ENCODE data around the gene CIB4. TPM values are rescaled to one million over a fixed set of nuclear protein-coding genes. Genes with fewer than 3 reads are reported as not detected.

The CIB4 gene
- total and polyA plus RNA-seq, 2 donors from 2014 or later = not detected

GRCh38 chr2:26585100-26585499, 56.1 kb downstream of the CIB4 start:
- intact Hi-C loops (cut with DNase I) = no loop called here
- H3K36me3 ChIP-seq (ENCODE audit: control insufficient read depth in 2 of 3, insufficient read depth in 3 of 3, low read length in 3 of 3) = no peaks in the 10 kb centered on the region
- no peak overlapping the region for H3K9ac ChIP-seq (ENCODE audit: low read length in 3 of 3)
- FAIRE-seq (no peak), DNase-seq (peak in 1 of 5 donors; percentile 22)
- no peaks in the 10 kb centered on the region for H3K9me3 ChIP-seq (ENCODE audit: control insufficient read depth in 2 of 3, insufficient read depth in 1 of 3, low read length in 3 of 3)
- no peak overlapping the region for H3K27ac ChIP-seq (ENCODE audit: low read depth in 2 of 2, low read length in 2 of 2)
- TF ChIP-seq, protein P1, sequence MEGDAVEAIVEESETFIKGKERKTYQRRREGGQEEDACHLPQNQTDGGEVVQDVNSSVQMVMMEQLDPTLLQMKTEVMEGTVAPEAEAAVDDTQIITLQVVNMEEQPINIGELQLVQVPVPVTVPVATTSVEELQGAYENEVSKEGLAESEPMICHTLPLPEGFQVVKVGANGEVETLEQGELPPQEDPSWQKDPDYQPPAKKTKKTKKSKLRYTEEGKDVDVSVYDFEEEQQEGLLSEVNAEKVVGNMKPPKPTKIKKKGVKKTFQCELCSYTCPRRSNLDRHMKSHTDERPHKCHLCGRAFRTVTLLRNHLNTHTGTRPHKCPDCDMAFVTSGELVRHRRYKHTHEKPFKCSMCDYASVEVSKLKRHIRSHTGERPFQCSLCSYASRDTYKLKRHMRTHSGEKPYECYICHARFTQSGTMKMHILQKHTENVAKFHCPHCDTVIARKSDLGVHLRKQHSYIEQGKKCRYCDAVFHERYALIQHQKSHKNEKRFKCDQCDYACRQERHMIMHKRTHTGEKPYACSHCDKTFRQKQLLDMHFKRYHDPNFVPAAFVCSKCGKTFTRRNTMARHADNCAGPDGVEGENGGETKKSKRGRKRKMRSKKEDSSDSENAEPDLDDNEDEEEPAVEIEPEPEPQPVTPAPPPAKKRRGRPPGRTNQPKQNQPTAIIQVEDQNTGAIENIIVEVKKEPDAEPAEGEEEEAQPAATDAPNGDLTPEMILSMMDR (IDR thresholded peaks at IDR 0.05; ENCODE audit: borderline replicate concordance, extremely low read depth, insufficient read depth) = no peak
- H3K4me1 ChIP-seq (ENCODE audit: control insufficient read depth in 2 of 3, insufficient read depth in 2 of 3, low read depth in 1 of 3, low read length in 3 of 3) = no peaks in the 10 kb centered on the region
- H3K27me3 ChIP-seq (ENCODE audit: control insufficient read depth, insufficient read depth, low read length) = no peaks in the 10 kb centered on the region
- H3K4me3 ChIP-seq (ENCODE audit: low read length in 3 of 3) = no peak overlapping the region

DNA sequence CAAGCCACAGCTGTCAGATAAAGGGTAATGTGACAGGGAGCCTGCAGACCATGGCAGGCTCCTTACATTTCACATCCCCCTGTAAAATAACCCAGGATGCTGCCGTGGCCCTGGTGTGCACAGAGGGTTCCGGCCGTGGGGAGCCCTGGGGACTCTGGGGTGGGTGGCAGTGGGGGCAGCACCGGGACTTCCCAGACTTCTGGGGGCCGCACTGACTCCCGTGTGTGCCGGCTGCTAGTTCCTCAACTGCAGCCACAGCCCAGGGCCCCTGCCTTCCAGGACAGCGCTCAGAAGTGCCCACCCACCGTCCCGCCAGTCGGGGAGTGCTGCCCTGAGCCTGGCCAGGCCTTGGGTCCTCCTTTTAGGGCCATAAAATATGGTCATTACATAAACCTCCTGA, 56.5 kb downstream of the CIB4 start:
- Histone ChIP-seq H3K9ac (ENCODE audit: low read length in 3 of 3) (no peak overlapping the region), H3K4me3 (ENCODE audit: low read length in 3 of 3) (no peak overlapping the region), H3K27me3 (ENCODE audit: control insufficient read depth, insufficient read depth, low read length) (no peaks in the 10 kb centered on the region), H3K4me1 (ENCODE audit: control insufficient read depth in 2 of 3, insufficient read depth in 2 of 3, low read depth in 1 of 3, low read length in 3 of 3) (no peaks in the 10 kb centered on the region), H3K27ac (ENCODE audit: low read depth in 2 of 2, low read length in 2 of 2) (no peak overlapping the region), H3K9me3 (ENCODE audit: control insufficient read depth in 2 of 3, insufficient read depth in 1 of 3, low read length in 3 of 3) (no peaks in the 10 kb centered on the region), H3K36me3 (ENCODE audit: control insufficient read depth in 2 of 3, insufficient read depth in 3 of 3, low read length in 3 of 3) (no peaks in the 10 kb centered on the region)
- TF ChIP-seq, protein P1 (IDR thresholded peaks at IDR 0.05; ENCODE audit: borderline replicate concordance, extremely low read depth, insufficient read depth) = no peak
- FAIRE-seq (no peak), DNase-seq (peak in 1 of 5 donors; percentile 25)
- intact Hi-C loops (cut with DNase I) = no loop called here

DNA sequence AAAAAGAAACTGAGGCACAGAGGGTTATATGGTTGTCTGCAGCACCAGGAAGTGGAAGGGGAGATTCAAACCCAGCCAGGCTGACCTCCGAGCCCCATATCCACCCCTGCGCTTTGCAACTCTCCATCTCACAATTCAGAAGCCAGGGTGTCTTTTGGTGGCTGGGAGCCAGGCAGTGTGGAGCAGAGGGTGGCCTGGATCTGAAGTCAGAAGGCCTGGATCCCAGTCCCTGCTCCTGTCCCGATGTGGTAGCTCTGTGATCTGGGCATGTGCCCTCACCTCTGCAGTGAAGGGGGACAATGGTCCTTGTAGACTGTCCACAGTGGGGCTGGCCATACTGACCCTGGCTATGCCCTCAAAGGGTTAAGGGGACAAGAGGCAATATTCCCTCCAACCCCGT, 57.0 kb downstream of the CIB4 start:
- peak in 1 of 5 donors; percentile 23 for DNase-seq
- Histone ChIP-seq H3K4me1 (ENCODE audit: control insufficient read depth in 2 of 3, insufficient read depth in 2 of 3, low read depth in 1 of 3, low read length in 3 of 3) (no peaks in the 10 kb centered on the region), H3K27me3 (ENCODE audit: control insufficient read depth, insufficient read depth, low read length) (no peaks in the 10 kb centered on the region), H3K27ac (ENCODE audit: low read depth in 2 of 2, low read length in 2 of 2) (no peak overlapping the region), H3K9me3 (ENCODE audit: control insufficient read depth in 2 of 3, insufficient read depth in 1 of 3, low read length in 3 of 3) (no peaks in the 10 kb centered on the region), H3K4me3 (ENCODE audit: low read length in 3 of 3) (no peak overlapping the region), H3K36me3 (ENCODE audit: control insufficient read depth in 2 of 3, insufficient read depth in 3 of 3, low read length in 3 of 3) (no peaks in the 10 kb centered on the region), H3K9ac (ENCODE audit: low read length in 3 of 3) (no peak overlapping the region)
- intact Hi-C loops (cut with DNase I) = no loop called here
- TF ChIP-seq, protein P1 (IDR thresholded peaks at IDR 0.05; ENCODE audit: borderline replicate concordance, extremely low read depth, insufficient read depth) = no peak
- no peak for FAIRE-seq

- peak in 1 of 5 donors; percentile 45 for DNase-seq
- Histone ChIP-seq H3K9ac (ENCODE audit: low read length in 3 of 3) (no peak overlapping the region), H3K36me3 (ENCODE audit: control insufficient read depth in 2 of 3, insufficient read depth in 3 of 3, low read length in 3 of 3) (no peaks in the 10 kb centered on the region), H3K27ac (ENCODE audit: low read depth in 2 of 2, low read length in 2 of 2) (no peak overlapping the region), H3K4me3 (ENCODE audit: low read length in 3 of 3) (no peak overlapping the region), H3K4me1 (ENCODE audit: control insufficient read depth in 2 of 3, insufficient read depth in 2 of 3, low read depth in 1 of 3, low read length in 3 of 3) (no peaks in the 10 kb centered on the region), H3K9me3 (ENCODE audit: control insufficient read depth in 2 of 3, insufficient read depth in 1 of 3, low read length in 3 of 3) (no peaks in the 10 kb centered on the region), H3K27me3 (ENCODE audit: control insufficient read depth, insufficient read depth, low read length) (no peaks in the 10 kb centered on the region)
- FAIRE-seq = no peak
- TF ChIP-seq, protein P1 (IDR thresholded peaks at IDR 0.05; ENCODE audit: borderline replicate concordance, extremely low read depth, insufficient read depth) = no peak
- intact Hi-C loops (cut with DNase I) = no loop called here
Measured at GRCh38 chr2:26583381-26583911, 57.7 kb downstream of the CIB4 start.
